Neural progenitor cell (in vitro differentiated cells): ENCODE data around the gene MED14. TPM values are rescaled to one million over a fixed set of nuclear protein-coding genes. Genes with fewer than 3 reads are reported as not detected.

ENCODE experiments used
- DNase-seq: peaks from one replicate; pipeline ENCODE4 v3.0.0-alpha.2; 2016; ENCODE audit warnings: low spot score
- H2AFZ ChIP-seq: fragments of 200-600 bp; sonication (generic); replicated peaks from 2 replicates; pipeline ENCODE4 v1.6.1; 2016; ENCODE audit warnings: antibody characterized with exemption
- H3F3A ChIP-seq: fragments of 200-600 bp; sonication (generic); 2 replicates; pipeline ENCODE4 v1.6.1; 2016; ENCODE audit warnings: antibody characterized with exemption, low read depth
- H3K27ac ChIP-seq: fragments of 200-600 bp; sonication (generic); 2 replicates; pipeline ENCODE4 v1.5.1; 2016; ENCODE audit warnings: mild to moderate bottlenecking
- H3K27me3 ChIP-seq: fragments of 200-600 bp; sonication (generic); 2 replicates; pipeline ENCODE4 v1.6.1; 2016; ENCODE audit warnings: mild to moderate bottlenecking, moderate library complexity
- H3K36me3 ChIP-seq: fragments of 200-600 bp; sonication (generic); 2 replicates; pipeline ENCODE4 v1.5.1; 2016
- H3K4me1 ChIP-seq: fragments of 200-600 bp; sonication (generic); 2 replicates; pipeline ENCODE4 v1.6.1; 2016; ENCODE audit warnings: mixed run types
- H3K4me2 ChIP-seq: fragments of 200-600 bp; sonication (generic); 2 replicates; pipeline ENCODE4 v1.6.1; 2016
- H3K4me3 ChIP-seq: fragments of 200-600 bp; sonication (generic); 2 replicates; pipeline ENCODE4 v1.5.1; 2016
- H3K79me2 ChIP-seq: fragments of 200-600 bp; sonication (generic); 2 replicates; pipeline ENCODE4 v1.6.1; 2016; ENCODE audit warnings: low read depth
- H3K9ac ChIP-seq: fragments of 200-600 bp; sonication (generic); 2 replicates; pipeline ENCODE4 v1.6.1; 2016
- H3K9me3 ChIP-seq: fragments of 200-600 bp; sonication (generic); 2 replicates; pipeline ENCODE4 v1.5.1; 2016; ENCODE audit warnings: low read depth
- H4K20me1 ChIP-seq: fragments of 200-600 bp; sonication (generic); 2 replicates; pipeline ENCODE4 v1.6.1; 2016; ENCODE audit warnings: low read depth
- H3K27ac Mint-ChIP-seq: 3 replicates; pipeline ENCODE4 v1.8.0; 2021; ENCODE audit warnings: mixed read lengths
- H3K27me3 Mint-ChIP-seq: 2 replicates; pipeline ENCODE4 v1.8.0; 2022; ENCODE audit warnings: low read depth, mild to moderate bottlenecking, inconsistent platforms, moderate library complexity, mixed read lengths; ENCODE audit not compliant: insufficient read depth
- H3K36me3 Mint-ChIP-seq: 3 replicates; pipeline ENCODE4 v1.8.0; 2021; ENCODE audit warnings: mixed read lengths
- H3K4me1 Mint-ChIP-seq: 3 replicates; pipeline ENCODE4 v1.8.0; 2021; ENCODE audit warnings: mixed read lengths
- H3K4me3 Mint-ChIP-seq: 3 replicates; pipeline ENCODE4 v1.8.0; 2021; ENCODE audit warnings: mild to moderate bottlenecking, moderate library complexity, mixed read lengths
- H3K9me3 Mint-ChIP-seq: 3 replicates; pipeline ENCODE4 v1.8.0; 2020; ENCODE audit warnings: mixed read lengths
- CTCF ChIP-seq: fragments of 200-600 bp; sonication (generic); IDR thresholded peaks from 2 replicates; pipeline ENCODE4 v1.5.1; 2017; ENCODE audit warnings: antibody characterized with exemption, mild to moderate bottlenecking
- EZH2 ChIP-seq: fragments of 200-600 bp; sonication (generic); IDR thresholded peaks from 2 replicates; pipeline ENCODE4 v1.6.1; 2017; ENCODE audit warnings: antibody characterized with exemption, mild to moderate bottlenecking, moderate library complexity
- EZH2phosphoT487 ChIP-seq: fragments of 200-600 bp; sonication (generic); IDR thresholded peaks from 2 replicates; pipeline ENCODE4 v1.6.1; 2017; ENCODE audit warnings: antibody characterized with exemption
- total RNA-seq: library from RNA; depleted of rRNA; stranded (reverse); fragments of >200 nt; gene quantifications from 2 replicates; pipeline ENCODE4 v1.2.3, GENCODE V29; 2015; ENCODE audit warnings: low replicate concordance

MED14 gene
- total RNA-seq, 1 donor from 2014 or later, result 56.4 TPM

GRCh38 chrX:40694802-40695201 is 40.5 kb downstream of the MED14 start:
- no peaks in the 10 kb centered on the region for H3K27me3 Mint-ChIP-seq
- H3K79me2 ChIP-seq, result no peaks in the 10 kb centered on the region
- H2AFZ ChIP-seq, result no peak overlapping the region
- H3K4me3 Mint-ChIP-seq, result no peak overlapping the region
- H3K27ac Mint-ChIP-seq, result no peak overlapping the region
- H3K4me3 ChIP-seq, result no peak overlapping the region
- H3K9me3 ChIP-seq, result peaks cover 8% of the 10 kb centered on the region
- peaks cover 22% of the 10 kb centered on the region for H3K36me3 Mint-ChIP-seq
- H3K4me2 ChIP-seq, result no peak overlapping the region
- H3K9ac ChIP-seq, result no peak overlapping the region
- H4K20me1 ChIP-seq, result no peaks in the 10 kb centered on the region
- no peak overlapping the region for H3K27ac ChIP-seq
- H3K9me3 Mint-ChIP-seq, result no peaks in the 10 kb centered on the region
- H3K4me1 Mint-ChIP-seq, result no peaks in the 10 kb centered on the region
- no peaks in the 10 kb centered on the region for H3F3A ChIP-seq
- peaks cover 21% of the 10 kb centered on the region for H3K36me3 ChIP-seq
- no peaks in the 10 kb centered on the region for H3K27me3 ChIP-seq
- no peak for TF ChIP-seq CTCF
- TF ChIP-seq EZH2phosphoT487, result no peak
- no peak for DNase-seq
- H3K4me1 ChIP-seq, result no peaks in the 10 kb centered on the region

GRCh38 chrX:40688929-40689328 is 46.4 kb downstream of the MED14 start:
- Histone ChIP-seq H2AFZ (no peak overlapping the region), H3K27me3 (no peaks in the 10 kb centered on the region), H3K9ac (no peak overlapping the region), H3F3A (peaks cover 22% of the 10 kb centered on the region), H4K20me1 (no peaks in the 10 kb centered on the region), H3K79me2 (no peaks in the 10 kb centered on the region), H3K4me1 (peaks cover 34% of the 10 kb centered on the region), H3K36me3 (no peaks in the 10 kb centered on the region), H3K27ac (no peak overlapping the region), H3K4me3 (no peak overlapping the region), H3K4me2 (no peak overlapping the region), H3K9me3 (no peaks in the 10 kb centered on the region)
- TF ChIP-seq CTCF, result no peak
- TF ChIP-seq EZH2, result no peak
- TF ChIP-seq EZH2phosphoT487, result no peak
- no peak overlapping the region for H3K4me3 Mint-ChIP-seq
- peaks cover 16% of the 10 kb centered on the region for H3K36me3 Mint-ChIP-seq
- no peaks in the 10 kb centered on the region for H3K9me3 Mint-ChIP-seq
- no peak for DNase-seq
- H3K4me1 Mint-ChIP-seq, result peaks cover 25% of the 10 kb centered on the region
- H3K27me3 Mint-ChIP-seq, result peaks cover 2% of the 10 kb centered on the region
- H3K27ac Mint-ChIP-seq, result no peak overlapping the region

GRCh38 chrX:40687169-40687568 is 48.2 kb downstream of the MED14 start:
- no peak overlapping the region for H2AFZ ChIP-seq
- H3K27ac Mint-ChIP-seq, result no peak overlapping the region
- H3K4me1 ChIP-seq, result peaks cover 42% of the 10 kb centered on the region
- no peaks in the 10 kb centered on the region for H3K79me2 ChIP-seq
- H3K27ac ChIP-seq, result no peak overlapping the region
- H3F3A ChIP-seq, result peaks cover 23% of the 10 kb centered on the region
- no peaks in the 10 kb centered on the region for H3K27me3 ChIP-seq
- peaks cover 2% of the 10 kb centered on the region for H3K27me3 Mint-ChIP-seq
- H3K36me3 ChIP-seq, result no peaks in the 10 kb centered on the region
- DNase-seq, result no peak
- no peak overlapping the region for H3K4me3 ChIP-seq
- H3K9ac ChIP-seq, result no peak overlapping the region
- TF ChIP-seq EZH2 (no peak), EZH2phosphoT487 (no peak), CTCF (no peak)
- H3K4me2 ChIP-seq, result no peak overlapping the region
- no peak overlapping the region for H3K4me3 Mint-ChIP-seq
- H3K4me1 Mint-ChIP-seq, result peaks cover 32% of the 10 kb centered on the region
- no peaks in the 10 kb centered on the region for H4K20me1 ChIP-seq
- peaks cover 12% of the 10 kb centered on the region for H3K36me3 Mint-ChIP-seq
- H3K9me3 ChIP-seq, result no peaks in the 10 kb centered on the region
- no peaks in the 10 kb centered on the region for H3K9me3 Mint-ChIP-seq
